Muscle of arm (tissue), 12 donors: Measurements from ENCODE around the gene PRKCA. TPM values are rescaled to one million over a fixed set of nuclear protein-coding genes. Genes with fewer than 3 reads are reported as not detected.
"Not testable (repeated sequence)": the region's sequence is repeated elsewhere in the genome, so short reads cannot be mapped to it uniquely, and the experiment has no call there.

Source experiments
- DNase-seq: peaks from one replicate; pipeline ENCODE4 v3.0.0-alpha.2; 2013
- polyA plus RNA-seq, 12 donors: library from polyadenylated mRNA; unstranded; fragments of 120-200 nt; gene quantifications; one replicate each; pipeline ENCODE4 v1.2.1, GENCODE V29; 2013; ENCODE audit not compliant: insufficient read length in 12 of 12

The PRKCA gene
- polyA plus RNA-seq, 12 donors: 2.5 to 9.1 (median 3.4) TPM; not detected in 1

DNA sequence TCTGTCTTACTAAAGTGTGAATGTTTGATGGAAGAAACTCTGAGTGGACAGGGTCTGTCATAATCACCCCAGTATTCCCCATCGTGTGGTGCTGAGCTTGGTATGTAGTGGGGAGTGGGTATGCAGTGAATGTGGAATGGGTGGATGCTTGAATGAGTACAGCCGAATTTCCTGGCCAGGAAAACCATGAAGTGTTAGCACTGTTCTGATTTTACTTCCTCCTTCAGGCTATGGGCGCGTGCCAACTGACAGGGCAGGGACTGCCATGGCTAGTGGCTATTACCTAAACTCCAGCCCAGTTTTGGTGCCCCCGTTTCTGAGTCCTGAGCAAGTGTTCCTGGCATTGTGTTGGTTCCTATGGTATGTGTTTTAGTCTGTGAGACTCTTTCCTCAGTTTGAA is 48.6 kb downstream of the PRKCA start:
- DNase-seq: no peak

DNA sequence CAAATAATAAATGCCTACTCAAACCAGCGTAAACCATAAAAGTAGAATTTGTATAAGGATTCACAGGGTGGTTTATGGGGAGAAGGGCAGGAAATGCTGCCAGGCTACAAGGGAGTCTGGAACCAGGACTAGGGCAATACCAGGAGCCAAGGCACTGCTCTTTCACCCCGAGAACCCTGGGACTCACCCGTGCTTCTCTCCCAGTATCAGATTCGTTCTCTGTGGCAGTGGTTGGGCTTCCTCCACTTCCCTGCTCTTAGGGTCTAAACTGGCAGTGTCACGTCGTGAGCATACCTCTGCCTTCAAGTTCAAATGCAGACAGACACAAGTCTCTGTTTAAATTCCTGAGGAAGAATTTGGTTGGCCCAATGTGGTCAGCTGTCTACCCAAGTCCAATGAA is 49.3 kb downstream of the PRKCA start:
- no peak for DNase-seq

DNA sequence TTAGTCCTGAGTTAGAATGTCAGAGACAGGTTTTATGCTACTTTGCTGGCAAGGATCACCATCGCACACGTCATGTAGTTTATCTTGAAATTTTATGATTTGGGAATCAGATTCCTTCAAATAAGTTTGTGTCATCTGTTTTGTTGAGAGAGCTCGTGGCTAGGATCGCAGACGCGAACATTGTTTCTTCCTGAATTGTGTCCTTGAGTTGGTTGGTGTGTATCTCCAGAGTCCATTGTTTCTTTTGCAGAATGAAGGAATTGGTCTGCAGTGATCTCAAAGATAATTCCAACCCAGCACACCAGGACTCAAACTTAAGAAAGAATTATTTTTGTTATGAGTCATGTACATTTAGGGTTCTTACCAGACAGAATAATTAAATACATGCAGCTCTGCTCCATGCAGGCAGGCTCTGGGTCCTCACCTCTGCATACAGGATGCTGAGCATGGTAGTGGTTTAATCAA is 51.6 kb downstream of the PRKCA start:
- DNase-seq: no peak

- no peak for DNase-seq
These were observed 52.1 kb downstream of the PRKCA start for GRCh38 chr17:66354472-66354871.

DNA sequence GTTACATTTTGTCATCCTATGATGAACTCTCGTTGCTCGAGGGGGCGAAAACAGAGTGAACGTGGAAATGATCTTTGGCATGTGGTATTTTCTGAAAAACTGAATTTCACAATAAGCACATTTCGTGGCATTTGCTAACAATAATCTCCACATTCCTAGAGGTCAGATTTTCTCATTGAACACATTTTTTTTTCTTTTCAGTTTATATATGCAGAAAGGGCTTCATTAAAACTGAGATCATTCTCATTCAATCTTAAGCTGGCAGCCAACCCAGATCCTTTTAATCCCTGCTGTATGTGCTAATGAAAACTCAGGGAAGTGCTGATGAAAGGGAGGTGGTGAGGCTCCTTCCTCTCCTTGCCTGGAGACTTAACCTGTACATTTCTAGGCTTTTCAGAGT is 52.6 kb downstream of the PRKCA start:
- no peak for DNase-seq

GRCh38 chr17:66355510-66355909 is 53.1 kb downstream of the PRKCA start:
- no peak for DNase-seq

- no peak for DNase-seq
These were observed 54.6 kb downstream of the PRKCA start for GRCh38 chr17:66357037-66357436.

DNA sequence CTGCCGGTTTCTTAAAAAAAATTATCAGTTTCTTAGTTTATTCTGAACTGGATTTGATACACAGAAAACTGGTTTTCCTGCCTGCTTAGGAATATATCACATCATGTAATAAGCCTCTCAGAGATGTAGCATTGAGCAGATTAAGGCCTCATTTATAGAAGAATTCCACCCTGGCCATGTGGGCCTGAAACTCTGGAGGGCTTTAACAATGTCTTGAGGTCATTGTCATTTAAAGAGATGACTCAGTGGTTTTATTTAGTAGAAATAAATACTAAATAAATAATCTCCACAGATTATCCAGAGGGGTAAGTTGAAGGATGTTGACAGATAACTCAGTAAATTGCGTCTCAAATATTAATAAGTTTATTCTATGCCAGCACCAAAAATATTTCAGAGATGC is 56.9 kb downstream of the PRKCA start:
- DNase-seq: no peak

DNA sequence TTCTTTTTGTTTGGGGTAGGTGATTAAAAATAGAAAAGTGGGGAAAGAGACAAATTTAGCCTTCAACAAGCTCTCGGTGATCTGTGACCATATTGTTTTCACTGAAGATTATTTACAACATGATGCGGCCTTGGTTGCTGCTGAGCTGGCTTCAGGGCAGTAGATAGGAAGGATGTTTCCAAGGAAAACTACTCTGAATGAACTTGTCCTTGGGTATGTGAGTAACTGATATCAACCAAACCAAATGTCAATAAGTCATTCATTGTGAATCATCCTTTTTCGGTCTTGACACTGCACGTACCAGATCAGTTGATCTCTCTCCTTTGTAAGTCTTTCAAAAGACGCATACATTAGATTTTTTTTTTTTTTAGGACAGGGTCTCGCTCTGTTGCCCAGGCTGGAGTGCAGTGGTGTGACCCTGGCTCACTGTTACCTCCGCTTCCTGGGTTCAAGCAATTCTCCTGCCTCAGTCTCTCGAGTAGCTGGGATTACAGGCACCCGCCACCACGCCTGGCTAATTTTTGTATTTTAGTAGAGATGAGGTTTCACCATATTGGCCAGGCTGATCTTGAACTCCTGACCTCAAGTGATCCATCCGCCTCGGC is 58.6 kb downstream of the PRKCA start:
- not testable (repeated sequence) for DNase-seq

- DNase-seq: no peak
These were observed 62.1 kb downstream of the PRKCA start for GRCh38 chr17:66364508-66364907.

GRCh38 chr17:66364990-66365490 is 62.6 kb downstream of the PRKCA start:
- DNase-seq: no peak

DNA sequence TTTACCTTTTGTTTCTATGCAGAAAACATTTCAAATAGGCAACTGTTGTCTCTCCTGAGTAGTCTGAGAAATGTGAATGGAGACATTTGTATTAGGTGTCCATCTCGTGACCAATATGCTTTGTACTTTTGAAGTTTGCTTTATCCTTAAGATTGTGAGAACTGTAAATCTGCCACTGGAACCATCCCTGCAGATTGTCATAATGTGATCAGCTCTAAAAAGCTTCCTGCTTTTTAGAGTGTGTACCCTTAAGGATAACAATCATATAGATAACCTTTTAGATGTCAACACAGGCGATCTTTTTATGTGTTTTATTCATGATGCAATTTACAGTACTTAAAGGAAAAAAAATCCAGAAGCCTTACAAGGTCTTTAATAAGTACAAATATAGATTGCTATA is 63.5 kb downstream of the PRKCA start:
- no peak for DNase-seq

DNA sequence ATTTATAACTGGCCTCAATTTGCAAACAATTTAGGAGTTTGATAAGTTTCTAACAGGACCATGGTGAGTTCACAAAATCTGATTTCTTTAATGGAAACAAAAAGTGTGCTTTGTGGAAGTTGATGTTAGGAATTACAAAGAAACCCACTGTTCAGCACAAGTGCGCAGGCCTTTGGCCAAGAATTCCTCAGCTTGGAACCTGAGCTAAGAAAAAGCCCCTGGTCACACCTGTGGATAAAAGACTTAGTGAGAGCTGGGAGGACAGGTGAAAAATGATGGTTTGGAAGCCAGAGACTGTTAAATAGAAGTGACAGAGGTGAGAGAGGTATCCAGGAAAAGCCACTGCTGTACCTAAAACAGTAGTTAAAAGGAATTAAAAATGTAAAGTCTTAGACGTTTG is 64.7 kb downstream of the PRKCA start:
- DNase-seq: no peak

- DNase-seq: no peak
These were observed 67.4 kb downstream of the PRKCA start for GRCh38 chr17:66369830-66370229.

- no peak for DNase-seq
These were observed 69.1 kb downstream of the PRKCA start for GRCh38 chr17:66371561-66371960.

- no peak for DNase-seq
These were observed 69.8 kb downstream of the PRKCA start for GRCh38 chr17:66372182-66372581.

- no peak for DNase-seq
These were observed 70.7 kb downstream of the PRKCA start for GRCh38 chr17:66373079-66373478.

DNA sequence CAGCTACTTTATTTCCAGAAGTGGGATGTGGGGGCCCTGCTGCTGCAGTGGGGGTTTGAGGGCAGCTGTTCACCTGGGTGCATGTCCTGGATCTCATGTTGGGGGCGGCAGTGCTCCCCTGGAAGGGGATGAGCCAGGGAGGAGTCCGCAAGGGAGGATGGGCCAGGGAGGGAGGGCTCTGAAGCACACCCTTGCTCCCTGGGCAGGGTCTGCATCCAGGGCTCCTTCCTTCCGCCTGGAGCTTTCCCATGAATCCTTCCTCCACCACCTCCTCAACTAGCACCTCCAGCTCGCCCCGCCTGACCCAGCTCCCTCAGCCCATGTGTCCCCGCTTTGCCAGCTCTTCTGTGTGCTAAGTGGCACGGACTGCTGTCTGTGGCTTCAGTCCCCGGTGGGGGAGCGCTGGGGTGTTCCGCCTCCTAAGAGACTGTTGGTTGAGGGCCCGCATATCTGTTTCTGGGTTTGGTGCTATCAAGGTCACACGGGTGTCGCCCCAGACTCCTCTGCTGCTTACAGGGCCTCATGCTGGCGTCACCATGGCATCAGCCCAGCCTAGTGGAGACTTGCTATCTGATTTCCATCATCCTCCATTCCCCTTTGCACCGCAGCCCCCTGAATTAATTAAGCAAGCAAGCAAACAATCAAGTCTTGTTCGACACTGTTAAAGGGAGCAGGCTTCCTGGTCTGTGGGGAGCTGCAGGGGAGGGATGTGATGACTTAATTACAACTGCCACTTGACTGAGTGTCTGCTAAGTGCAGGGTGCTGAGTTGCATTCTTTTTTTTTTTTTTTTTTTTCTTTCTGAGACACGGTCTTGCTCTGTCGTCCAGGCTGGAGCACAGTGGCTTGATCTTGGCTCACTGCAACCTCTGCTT is 71.8 kb downstream of the PRKCA start:
- DNase-seq: no peak

- DNase-seq: no peak
These were observed 72.7 kb downstream of the PRKCA start for GRCh38 chr17:66375121-66375520.

GRCh38 chr17:66378296-66378695 is 75.9 kb downstream of the PRKCA start:
- no peak for DNase-seq

DNA sequence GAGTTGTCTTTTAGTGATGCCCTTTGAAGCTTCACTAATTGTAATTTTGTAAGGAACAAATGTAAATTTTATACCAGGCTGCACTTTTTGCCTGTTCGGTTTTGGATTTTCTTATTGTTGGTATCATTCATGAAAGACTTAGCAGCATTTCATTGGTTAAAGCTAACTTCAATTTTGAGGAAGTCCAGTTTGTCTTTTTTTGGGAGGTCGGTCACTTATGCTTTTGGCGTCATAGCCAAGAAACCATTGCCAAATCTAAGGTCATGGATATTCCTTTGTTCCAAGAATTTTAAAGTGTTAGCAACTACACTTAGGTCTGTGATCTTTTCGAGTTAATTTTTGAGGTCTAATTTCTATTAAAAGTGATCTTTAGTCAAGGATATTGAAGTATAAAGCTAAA is 77.1 kb downstream of the PRKCA start:
- no peak for DNase-seq

- DNase-seq: no peak
These were observed 77.6 kb downstream of the PRKCA start for GRCh38 chr17:66379996-66380395.

DNA sequence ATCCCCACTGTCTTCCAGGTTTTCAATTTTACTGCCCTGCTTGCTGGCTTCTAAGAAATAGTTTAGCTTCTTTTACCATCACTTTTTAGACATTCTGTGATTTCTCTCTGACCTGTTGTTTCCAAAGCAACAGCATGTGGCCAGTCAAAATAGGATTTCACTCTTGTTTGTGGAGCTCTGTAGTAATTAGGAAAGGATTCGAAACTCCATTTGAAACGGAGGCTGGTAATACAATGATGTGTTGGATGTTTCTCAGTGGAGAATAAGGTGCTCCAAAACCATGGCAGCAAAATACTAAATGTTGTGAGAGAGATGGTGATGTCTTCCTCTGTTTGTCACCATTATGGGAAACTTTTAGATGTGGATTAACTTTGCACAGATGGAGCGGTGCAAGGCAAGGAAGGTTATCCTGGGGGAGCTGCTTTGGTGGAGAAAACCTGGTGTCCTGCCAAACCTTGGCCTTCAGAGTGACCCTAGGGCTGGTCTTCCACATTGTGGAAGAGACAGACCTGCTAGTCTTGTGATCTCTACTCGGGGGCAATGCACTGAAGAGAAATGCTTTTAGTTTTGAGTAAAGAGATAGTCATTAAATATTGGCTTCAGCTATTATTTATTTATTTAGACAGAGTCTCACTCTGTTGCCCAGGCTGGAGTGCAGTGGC is 79.4 kb downstream of the PRKCA start:
- no peak for DNase-seq
